Kasumi-1 (cell line): ENCODE measurements around the gene ZNF654.
"Not testable (repeated sequence)": the region's sequence is repeated elsewhere in the genome, so short reads cannot be mapped to it uniquely, and the experiment has no call there.

Source experiments
- DNase-seq, 2 experiments: peaks; one replicate each; lab custom pipeline; 2025; lab: John Stamatoyannopoulos, UW

The ZNF654 gene

DNA sequence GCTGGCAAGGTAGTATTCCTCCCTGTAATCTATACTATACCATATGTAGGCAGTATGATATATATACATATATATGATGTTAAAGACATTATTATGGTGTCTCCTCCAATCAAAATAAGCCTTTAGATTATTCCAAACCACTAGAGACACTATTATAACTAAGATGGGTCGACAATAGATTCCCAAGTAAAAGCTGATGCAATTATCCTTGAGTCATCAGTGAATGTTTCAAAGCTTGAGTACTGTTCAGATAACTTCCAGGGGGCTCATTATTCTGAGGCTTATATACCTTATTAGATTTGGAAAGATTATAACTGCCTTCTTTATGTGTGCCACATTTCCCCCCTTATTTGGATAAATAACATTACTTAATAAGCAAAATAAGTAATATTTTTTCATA is 78.8 kb downstream of the ZNF654 start:
- no peak for DNase-seq

DNA sequence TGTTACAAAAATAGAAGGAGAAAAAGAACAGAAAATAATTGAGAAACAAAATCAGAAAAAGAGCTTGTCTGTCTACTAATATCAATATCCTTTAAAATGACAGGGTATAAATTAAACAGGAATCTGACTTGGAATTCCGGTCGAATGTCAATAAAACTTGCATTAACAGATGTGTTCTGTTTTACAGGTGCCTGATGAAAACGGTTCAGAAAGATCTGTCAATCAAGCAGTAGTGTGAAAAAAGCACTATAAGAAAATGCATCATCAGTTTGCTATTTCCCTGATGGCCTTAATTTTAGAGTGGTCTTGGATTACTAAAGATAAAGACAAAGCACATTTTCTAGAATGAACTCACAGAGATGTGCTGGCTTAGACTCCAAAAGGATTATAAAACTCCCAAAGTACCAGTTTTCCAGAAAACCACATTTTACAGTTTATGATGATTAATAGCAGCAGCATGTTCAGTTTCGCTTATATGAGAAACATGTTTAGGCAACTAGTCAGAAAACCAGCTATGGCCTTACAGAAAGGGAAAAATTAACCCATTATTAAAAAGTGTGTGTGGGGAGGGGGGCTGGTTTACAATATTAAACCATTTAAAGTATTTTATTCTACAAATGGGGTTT is 82.5 kb downstream of the ZNF654 start:
- no peak for DNase-seq

DNA sequence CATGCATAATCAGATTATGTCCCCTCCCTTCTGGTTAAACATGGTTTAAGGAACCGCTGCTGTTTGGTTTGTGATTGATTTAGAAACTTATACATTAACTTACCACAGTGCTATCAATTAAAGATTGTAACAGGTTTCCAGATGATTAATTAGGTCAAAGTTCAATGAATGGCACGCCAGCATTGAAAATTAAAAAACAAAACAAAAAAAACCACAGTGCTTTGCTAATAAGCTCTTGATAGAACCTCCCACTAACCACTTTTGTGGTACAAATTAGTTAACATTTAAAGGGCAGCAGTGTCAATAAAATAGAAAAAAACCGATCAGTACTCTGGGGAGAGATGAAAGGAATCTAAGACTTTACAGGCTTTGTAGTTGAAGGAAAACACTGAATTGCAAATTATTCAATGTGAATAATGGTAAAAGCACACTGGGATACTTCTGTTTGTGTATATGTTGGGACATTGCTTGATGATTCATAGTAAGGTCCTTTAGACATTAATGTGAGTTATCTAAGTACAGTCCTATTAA is 83.1 kb downstream of the ZNF654 start:
- DNase-seq = no peak

DNA sequence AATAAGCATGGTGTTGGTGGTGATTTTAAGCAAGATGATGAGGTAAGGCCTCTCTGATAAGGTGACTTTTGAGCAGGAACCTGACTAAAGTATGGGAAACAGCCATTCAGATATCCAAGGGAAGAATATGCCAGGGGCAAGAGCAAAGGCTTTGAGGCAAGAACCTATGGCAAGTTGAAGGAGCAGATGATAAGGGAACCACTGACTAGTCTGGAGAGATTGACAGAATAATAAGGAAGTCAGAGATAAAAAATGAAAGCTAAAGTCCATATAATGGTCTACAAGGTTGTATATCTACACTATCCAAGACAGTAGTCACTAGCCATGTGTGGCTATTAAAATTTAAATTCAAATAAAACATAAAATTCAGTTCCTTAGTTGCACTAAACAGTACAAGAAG is 88.2 kb downstream of the ZNF654 start:
- no peak for DNase-seq

DNA sequence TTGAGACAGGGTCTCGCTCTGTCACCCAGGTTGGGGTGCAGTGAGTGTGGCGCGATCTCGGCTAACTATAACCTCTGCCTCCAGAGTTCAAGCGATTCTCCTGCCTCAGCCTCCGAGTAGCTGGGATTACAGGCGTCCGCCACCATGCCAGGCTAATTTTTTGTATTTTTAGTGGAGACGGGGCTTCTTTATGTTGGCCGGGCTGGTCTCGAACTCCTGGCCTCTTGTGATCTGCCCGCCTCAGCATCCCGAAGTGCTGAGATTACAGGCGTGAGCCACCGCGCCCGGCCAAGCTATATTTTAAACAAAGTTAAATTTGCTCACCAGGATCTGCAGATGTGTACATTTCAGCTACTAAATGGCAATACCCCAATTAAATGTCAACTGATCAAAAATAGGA is 89.6 kb downstream of the ZNF654 start:
- DNase-seq = no peak

DNA sequence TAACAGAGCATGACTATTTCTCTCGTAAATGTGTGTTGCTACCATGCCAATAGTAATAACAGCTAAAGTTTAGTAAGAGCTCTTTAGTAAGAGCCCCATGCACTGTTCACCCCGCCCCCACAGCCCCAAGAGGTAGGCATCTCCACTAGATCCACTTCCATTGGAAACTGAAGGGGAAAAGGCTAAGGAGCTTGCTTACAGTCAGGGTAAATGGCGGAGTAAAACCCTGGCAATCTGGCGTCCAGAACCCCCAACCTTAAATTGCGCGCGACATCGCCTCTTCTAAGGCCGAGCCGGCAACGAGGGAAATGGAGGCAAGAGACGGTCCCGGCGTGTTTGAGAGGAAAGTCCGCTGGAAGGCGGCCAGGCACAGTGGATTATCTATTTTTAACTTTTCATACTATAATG is 90.0 kb downstream of the ZNF654 start:
- peak; percentile 45 to 68 for DNase-seq

DNA sequence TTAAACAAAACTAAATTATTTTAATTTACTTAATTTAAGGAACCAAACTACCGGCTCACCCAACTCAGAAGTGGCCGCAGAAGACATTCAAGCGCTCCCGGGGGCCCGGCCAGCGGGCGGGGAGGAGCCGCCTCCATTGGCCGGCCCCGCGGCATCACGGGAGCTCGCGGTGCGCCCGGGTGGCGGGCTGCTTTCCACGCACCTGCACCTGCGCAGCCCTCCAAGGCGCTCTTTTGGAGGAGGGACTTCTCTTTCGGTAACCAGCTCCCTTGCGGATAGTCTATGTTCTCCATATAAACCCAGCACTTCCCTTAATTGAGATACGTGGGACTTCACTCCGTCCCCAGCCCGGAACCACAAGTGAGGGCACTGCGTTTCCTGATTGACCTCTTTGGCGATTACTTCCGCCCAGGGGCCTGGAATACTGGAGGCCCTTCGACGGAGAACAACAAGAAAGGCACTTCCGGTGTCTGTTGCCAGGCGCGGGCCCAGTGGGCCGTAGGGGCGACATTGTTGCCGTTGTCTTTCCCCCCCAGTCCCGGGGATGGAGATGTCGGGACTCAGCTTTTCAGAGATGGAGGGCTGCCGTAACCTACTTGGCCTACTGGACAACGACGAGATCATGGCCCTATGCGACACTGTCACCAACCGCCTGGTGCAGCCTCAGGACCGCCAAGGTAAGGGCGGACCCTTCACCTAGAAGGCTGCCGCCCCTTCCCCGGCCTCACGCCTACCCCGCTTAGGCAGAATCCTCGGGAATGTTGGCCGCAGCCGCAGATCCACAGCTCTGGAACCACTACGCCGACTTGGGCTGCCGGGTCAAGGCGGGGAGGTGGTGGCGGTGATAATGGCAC is 90.7 kb downstream of the ZNF654 start, which contains the start of gene C3orf38:
Gene C3orf38 (plus strand): TSS at position 451 of the 854 bp plus-strand sequence. CDS start 94 bp downstream, at position 545.
- peak; percentile 87 to 89 for DNase-seq

DNA sequence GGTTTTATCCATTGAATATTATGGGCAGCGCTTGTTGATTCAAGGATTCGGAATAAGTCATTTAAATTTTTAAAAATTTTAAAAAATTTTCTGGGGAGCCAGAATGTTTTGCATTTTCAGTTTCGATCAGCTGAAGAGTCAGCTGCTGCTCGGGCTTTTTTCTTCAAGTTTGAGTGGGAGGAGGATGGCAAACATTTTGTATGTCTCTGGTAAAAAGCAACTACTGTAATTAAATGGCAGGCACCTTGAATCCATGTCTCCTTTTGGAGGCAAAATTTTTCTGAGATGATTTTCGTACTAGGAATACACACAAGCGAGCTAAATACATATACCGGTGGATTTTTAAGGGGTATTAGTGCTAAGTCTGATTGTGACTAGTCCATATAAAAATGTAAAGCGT is 91.3 kb downstream of the ZNF654 start:
- peak; percentile 52 for DNase-seq

DNA sequence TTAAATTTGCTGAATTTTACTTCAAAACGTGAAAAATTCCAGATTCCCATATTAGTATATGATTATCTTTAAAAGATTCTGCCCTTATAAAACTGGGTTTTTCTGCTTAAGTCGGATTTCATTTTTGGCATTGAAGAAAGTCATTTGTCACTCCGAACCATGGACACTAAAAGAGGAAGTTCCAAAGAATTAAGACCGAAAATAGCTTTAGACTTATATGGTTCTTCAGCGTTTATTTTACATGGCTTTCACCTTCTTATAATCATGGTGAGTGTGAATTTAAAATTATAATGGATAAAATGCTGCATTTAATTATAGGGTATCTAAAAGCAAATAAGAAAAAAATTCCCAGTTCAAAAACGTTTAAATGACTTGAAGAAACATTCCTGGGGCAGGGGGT is 91.8 kb downstream of the ZNF654 start:
- DNase-seq = peak; percentile 58 to 71

DNA sequence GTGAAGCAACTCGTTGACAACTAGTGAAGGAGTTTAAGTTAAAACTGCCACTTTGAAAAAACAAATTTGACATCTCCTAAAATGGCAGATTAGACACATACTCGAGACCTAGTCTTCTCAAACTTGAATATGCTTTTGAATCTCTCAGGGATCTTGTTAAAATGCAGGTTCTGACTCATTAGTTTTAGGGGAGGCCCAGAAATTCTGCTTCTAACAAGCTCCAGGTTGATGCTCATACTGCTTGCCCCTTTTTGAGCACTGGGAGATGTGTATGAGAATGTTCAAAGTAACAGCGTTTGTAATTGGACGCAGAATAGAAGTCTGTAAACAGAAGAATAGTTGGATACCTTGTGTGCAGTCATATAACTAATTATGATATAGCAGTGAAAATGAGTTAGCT is 92.3 kb downstream of the ZNF654 start:
- DNase-seq = peak in 1 of 2 experiments; percentile 20

DNA sequence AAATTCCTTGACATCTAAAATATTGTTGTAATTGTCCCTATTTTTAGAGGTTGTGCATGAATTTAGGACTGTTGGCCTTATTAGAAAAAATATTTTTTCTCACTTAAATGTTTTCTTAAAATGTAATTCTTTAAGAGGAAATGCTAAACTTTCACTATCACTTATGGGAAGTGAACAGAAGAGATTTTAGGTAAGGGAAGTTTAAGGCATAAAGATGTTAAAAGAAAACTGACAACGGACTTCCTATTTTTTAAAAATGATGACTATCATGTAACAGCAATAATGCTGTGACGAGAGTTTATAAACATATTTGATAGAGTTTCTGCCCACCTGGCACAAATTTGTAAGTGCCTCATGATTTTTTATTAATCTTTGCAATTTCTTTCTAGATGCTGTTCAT is 93.8 kb downstream of the ZNF654 start:
- no peak for DNase-seq

DNA sequence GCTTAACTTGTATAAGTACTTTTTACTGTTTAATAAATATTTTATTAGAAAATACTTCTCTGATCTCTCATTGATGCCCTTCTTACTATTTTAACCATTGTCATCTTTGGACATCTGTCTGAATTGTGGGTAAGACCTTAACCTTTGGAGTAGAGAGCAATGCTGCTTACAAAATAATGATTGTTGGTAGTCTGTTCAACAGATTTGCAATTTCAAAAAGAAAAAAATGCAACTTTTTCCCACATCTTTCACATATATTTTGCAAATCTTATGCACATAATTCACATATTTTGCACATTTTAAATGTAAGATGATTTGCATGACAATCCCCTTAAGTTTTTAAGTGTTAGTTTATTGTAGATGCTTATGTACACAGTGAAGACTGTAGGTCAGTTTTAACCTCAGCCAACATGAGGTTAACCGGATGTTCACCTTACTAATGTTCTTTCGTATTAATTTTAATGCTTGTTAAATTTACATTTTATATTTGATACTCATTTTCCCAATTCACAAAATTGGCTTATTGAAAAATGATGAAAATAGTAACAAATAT is 107.4 kb downstream of the ZNF654 start:
- no peak for DNase-seq

DNA sequence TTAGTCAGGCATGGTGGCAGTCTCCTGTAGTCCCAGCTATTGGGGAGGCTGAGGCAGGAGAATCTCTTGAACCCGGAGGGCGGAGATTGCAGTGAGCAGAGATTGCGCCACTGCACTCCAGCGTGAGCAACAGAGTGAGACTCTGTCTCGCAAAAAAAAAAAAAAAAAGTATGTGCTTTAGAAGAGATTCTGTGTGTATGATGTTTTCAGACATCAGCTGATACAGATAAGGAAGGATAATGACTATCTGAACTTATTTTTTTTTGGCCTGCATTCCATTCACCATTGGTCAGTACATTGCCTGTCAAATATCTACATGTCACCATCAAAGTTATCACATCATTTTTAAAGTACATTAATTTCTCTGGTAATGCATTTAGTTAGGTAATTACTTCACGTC is 108.1 kb downstream of the ZNF654 start:
- DNase-seq = no peak

DNA sequence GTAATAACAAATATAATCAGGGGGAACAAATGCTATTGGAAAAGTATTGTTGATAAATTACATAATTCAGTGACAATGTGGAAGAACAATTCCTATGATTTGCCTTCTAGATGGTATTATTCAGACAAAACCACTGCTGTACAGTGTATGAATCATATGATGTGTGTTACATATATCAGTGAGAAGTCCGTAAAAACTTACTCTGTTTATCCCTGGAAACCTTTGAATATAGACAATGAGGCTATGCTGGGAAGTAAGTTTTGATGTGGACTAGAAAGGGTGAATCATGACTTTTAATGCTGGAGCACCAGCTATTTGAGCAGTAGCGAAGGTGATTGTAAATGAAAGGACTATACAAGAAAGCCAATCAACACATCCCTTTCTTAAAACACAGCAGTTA is 108.6 kb downstream of the ZNF654 start:
- DNase-seq = no peak

DNA sequence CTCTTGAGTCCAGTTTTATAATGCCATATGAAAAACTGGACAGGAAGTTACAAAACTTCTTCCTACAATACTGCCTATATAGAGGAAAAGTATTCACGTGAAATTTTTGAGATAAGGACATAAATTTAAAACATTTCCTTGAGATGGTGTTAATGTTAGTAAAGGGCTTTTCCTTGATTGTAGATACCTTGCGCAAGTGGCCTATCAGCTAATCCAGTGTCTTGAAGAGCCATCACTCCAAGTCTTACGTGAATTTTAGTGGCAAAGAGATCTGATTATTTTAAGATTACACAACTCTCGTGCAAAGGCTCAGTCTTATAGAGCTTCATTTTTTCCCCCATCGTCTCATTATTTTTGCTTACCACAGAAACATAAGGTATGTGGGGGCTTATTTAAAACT is 109.1 kb downstream of the ZNF654 start:
- DNase-seq = no peak

DNA sequence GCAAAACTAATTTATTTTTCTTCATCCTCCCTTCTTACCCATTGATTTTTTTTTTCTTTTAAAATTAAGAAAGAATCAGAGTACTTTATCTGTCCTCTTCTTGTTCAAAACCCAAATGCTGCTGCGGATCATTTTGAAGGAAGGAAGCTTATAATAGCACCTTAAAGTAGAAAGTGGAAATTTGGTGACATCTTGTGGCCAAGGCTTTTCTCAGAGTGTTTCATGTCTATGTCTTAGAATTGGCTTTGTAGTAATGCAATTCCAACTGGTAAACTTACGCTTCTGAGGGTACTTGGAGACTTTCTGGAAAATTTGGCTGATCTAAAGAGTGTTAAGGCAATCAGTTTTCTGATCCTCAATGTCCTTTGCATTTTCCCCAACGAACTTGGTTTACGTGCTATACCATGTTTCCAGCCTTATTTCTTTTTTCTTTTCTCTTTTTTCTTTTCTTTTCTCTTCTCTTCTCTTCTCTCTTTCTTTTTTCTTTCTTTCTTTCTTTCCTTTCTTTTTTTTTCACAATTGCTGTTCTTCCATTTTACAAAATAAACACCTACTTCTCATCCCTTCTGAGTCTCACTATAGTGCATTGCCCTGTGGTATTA is 121.4 kb downstream of the ZNF654 start:
- peak; percentile 80 to 83 for DNase-seq

DNA sequence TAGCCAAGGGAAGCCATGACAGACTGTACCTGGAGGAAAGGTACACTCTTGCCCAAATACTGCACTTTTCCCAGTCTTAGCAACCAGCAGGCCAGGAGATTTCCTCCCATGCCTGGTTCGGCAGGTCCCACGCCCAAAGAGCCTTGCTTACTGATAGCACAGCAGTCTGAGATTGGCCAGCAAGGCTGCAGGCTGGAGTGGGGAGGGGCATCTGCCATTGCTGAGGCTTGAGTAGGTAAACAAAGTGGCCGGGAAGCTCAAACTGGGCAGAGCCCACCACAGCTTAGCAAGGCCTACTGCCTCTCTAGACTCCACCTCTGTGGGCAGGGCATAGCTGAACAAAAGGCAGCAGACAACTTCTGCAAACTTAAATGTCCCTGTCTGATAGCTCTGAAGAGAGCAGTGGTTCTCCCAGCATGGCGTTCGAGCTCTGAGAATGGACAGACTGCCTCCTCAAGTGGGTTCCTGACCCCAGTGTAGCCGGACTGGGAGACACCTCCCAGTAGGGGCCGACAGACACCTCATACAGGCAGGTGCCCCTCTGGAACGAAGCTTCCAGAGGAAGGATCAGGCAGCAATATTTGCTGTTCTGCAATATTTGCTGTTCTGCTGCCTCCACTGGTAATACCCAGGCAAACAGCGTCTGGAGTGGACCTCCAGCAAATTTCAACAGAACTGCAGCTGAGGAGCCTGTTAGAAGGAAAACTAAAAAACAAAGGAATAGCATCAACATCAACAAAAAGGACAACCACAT is 123.3 kb downstream of the ZNF654 start:
- not testable (repeated sequence) for DNase-seq

DNA sequence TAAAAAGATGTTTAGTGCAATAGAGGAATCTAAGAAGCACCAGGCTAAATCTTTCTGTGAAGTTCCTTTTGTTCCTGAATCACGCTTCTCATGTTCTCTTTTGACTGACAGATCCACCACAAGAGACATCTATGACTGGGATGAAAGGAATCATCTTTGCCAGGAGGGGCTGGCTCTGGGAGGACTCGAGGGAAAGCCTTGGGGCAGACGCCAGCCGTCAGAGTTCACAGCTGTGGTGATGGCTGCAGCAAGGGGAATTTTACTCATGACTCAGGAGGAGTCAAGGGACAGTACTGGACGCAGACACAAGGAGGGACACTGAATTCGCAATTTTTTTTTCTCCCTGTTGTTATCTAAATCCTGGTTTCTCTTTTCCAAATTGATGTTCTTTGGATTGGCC is 129.4 kb downstream of the ZNF654 start:
- no peak for DNase-seq

DNA sequence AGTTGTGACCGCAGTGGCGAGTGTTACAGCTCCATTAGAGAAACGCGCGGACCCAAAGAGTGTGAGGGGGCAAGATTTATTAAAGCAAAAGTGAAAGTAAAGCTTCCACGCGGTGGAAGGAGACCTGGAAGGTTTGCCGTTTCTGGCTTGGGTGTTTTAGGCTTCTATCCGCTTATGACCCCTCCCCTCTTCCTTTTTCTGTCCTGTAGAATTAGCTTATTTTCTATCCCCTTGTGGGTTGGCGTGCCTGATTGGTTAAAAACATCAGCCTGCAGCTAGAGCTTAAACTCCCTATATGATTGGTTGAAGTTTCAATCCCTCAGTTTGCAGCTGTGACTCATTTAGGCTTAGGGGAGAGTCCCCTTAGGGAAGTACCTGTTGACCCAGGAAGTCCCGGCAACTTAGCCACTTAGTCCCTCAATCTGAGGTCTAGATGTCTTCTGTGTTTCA is 130.3 kb downstream of the ZNF654 start:
- DNase-seq = no peak

DNA sequence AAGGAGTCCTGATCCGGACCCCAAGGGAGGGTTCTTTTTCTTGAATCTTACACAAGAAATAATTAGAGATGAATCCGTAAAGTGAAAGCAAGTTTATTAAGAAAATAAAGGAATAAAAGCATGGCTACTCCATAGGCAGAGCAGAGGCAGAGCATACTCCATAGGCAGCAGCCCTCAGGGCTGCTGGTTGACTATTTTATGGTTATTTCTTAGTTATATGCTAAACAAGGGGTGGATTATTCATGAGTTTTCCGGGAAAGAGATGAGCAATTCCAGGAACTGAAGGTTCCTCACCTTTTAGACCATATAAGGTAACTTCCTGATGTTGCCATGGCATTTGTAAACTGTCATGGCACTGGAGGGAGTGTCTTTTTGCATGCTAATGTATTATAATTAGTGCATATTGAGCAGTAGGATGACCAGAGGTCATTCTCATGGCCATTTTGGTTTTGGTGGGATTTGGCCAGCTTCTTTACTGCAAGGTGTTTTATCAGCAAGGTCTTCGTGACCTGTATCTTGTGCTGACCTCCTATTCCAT is 132.9 kb downstream of the ZNF654 start:
- DNase-seq = no peak

DNA sequence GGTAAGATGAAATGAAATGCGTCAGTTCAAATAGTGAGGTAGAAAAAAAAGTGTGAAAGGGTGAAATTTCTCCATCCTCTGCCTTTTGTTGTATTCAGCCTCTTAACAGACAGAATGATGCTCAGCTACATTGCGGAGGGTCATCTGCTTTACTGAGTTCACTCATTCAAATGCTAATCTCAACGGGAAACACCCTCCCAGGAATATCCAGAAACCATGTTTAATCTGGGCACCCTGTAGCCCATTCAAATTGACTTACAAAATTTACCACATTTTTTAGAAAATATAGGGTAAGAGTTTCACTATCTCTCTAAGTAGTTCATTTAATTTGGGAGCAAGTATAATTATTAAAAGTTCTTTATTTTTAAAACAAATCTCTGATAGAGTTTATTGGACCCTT is 133.6 kb downstream of the ZNF654 start:
- DNase-seq = no peak
